GM18526 (cell line): ENCODE results near the gene GAL3ST3.
A peak's percentile ranks its signal among the peaks of the same experiment; 100 is the strongest.

ENCODE experiments used
- POLR2A ChIP-seq: IDR thresholded peaks from 3 replicates; pipeline ENCODE4 v1.6.1; 2011; ENCODE audit not compliant: insufficient read length; ENCODE audit errors: extremely low read depth

GAL3ST3 gene

GRCh38 chr11:66012371-66012945 lies 36.5 kb downstream of the GAL3ST3 start:
- no peak for TF ChIP-seq POLR2A

GRCh38 chr11:66011785-66012303 lies 37.1 kb downstream of the GAL3ST3 start, which contains the start of gene CST6:
CST6 (plus strand) TSS chr11:66012008; CDS start chr11:66012045, 37 bp downstream.
- no peak for TF ChIP-seq POLR2A

- TF ChIP-seq POLR2A, result no peak
Measured at GRCh38 chr11:66011239-66011784, 37.6 kb downstream of the GAL3ST3 start.

- TF ChIP-seq POLR2A, result no peak
Measured at GRCh38 chr11:66008468-66009101, 40.4 kb downstream of the GAL3ST3 start.

GRCh38 chr11:66008095-66008467 lies 40.9 kb downstream of the GAL3ST3 start:
- TF ChIP-seq POLR2A, result no peak

- no peak for TF ChIP-seq POLR2A
Measured at GRCh38 chr11:66007201-66007634, 41.7 kb downstream of the GAL3ST3 start.

GRCh38 chr11:66006891-66007176 lies 42.1 kb downstream of the GAL3ST3 start:
- TF ChIP-seq POLR2A, result no peak

GRCh38 chr11:66006134-66006890 lies 42.6 kb downstream of the GAL3ST3 start:
- TF ChIP-seq POLR2A, result no peak

- TF ChIP-seq POLR2A, result no peak
Measured at GRCh38 chr11:66004186-66004585, 44.8 kb downstream of the GAL3ST3 start.

- TF ChIP-seq POLR2A, result no peak
Measured at GRCh38 chr11:66003291-66003690, 45.7 kb downstream of the GAL3ST3 start.

GRCh38 chr11:66002648-66003225 lies 46.2 kb downstream of the GAL3ST3 start:
- TF ChIP-seq POLR2A, result no peak

- peak; percentile 84 for TF ChIP-seq POLR2A
Measured at GRCh38 chr11:66001942-66002647, 46.9 kb downstream of the GAL3ST3 start, which contains the start of the genes BANF1 and EIF1AD. BANF1 (plus strand) TSS chr11:66002503; CDS start chr11:66003251, 748 bp downstream. EIF1AD (minus strand) TSS chr11:66002157; CDS start chr11:66000389, 1,768 bp downstream.

GRCh38 chr11:65997286-65997685 lies 51.7 kb downstream of the GAL3ST3 start:
- no peak for TF ChIP-seq POLR2A

- no peak for TF ChIP-seq POLR2A
Measured at GRCh38 chr11:65992056-65992455, 56.9 kb downstream of the GAL3ST3 start.
